Calu3 (cell line): Measurements from ENCODE around the gene NEB. TPM values are rescaled to one million over a fixed set of nuclear protein-coding genes. Genes with fewer than 3 reads are reported as not detected.
A peak's percentile ranks its signal among the peaks of the same experiment; 100 is the strongest.

Experiments used
- BruUV-seq: library from RNA; stranded (reverse); fragments of 400-500 nt; replicated peaks from 2 replicates; lab custom pipeline; 2021; lab: Mats Ljungman, UMichigan
- CTCF ChIA-PET: fragments of 300-600 bp; sonication (Branson Sonifier 250); formaldehyde crosslinking; loops from one replicate; lab custom pipeline; 2022; ENCODE audit warnings: antibody characterized with exemption; lab: Charles Lee
- DNase-seq: peaks from one replicate; pipeline ENCODE4 v3.0.0; 2022
- H3K27ac Mint-ChIP-seq: one replicate; pipeline ENCODE4 v1.8.0; 2022; ENCODE audit warnings: mixed read lengths; ENCODE audit not compliant: unreplicated experiment
- H3K27me3 Mint-ChIP-seq: one replicate; pipeline ENCODE4 v1.8.0; 2022; ENCODE audit warnings: mixed read lengths; ENCODE audit not compliant: unreplicated experiment
- H3K36me3 Mint-ChIP-seq: one replicate; pipeline ENCODE4 v1.8.0; 2022; ENCODE audit warnings: mild to moderate bottlenecking, moderate library complexity, mixed read lengths; ENCODE audit not compliant: insufficient read depth, unreplicated experiment
- H3K4me1 Mint-ChIP-seq: one replicate; pipeline ENCODE4 v1.8.0; 2022; ENCODE audit warnings: mild to moderate bottlenecking, low read depth, mixed read lengths; ENCODE audit not compliant: unreplicated experiment
- H3K4me3 Mint-ChIP-seq: one replicate; pipeline ENCODE4 v1.8.0; 2022; ENCODE audit warnings: mild to moderate bottlenecking, low read depth, moderate library complexity, mixed read lengths; ENCODE audit not compliant: unreplicated experiment
- H3K9me3 Mint-ChIP-seq: one replicate; pipeline ENCODE4 v1.8.0; 2022; ENCODE audit warnings: low read depth, mixed read lengths; ENCODE audit not compliant: unreplicated experiment
- intact Hi-C: fragments of 100-400 bp; cut with micrococcal nuclease; formaldehyde crosslinking; loops from one replicate; pipeline ENCODE4 v1.10.0; 2022; ENCODE audit not compliant: unreplicated experiment
- total RNA-seq: library from RNA; stranded (reverse); gene quantifications from 2 replicates; pipeline ENCODE4 v1.2.3, GENCODE V29; 2022
- TF ChIP-seq, protein P1 (sequence below): fragments of 200-600 bp; IDR thresholded peaks from one replicate; pipeline ENCODE4 v1.8.0; 2022; ENCODE audit warnings: antibody characterized with exemption; ENCODE audit not compliant: unreplicated experiment

NEB gene
- total RNA-seq, 1 experiment from 2014 or later = 27.5 TPM

DNA sequence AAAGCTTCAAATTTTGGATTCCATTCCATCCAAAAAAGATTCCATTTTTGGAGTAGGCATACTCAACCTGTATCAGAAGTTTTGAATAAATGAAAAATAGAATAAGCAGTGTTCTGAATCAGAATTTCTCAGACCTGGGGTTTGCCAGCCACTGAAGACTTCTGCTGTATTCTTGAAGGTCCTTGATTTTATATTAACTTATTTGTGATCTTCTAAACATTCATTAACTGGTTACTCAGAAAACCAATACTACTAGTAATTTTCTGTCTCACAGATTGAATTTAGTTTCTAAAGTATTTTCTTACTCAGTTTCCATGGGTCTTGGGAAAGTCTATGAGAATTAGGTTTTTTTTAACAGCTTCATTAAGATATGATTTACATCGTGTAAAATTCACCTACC lies 263.7 kb downstream of the NEB start:
- intact Hi-C loops = no loop called here
- H3K4me1 Mint-ChIP-seq = no peaks in the 10 kb centered on the region
- peaks cover 37% of the 10 kb centered on the region for H3K36me3 Mint-ChIP-seq
- H3K9me3 Mint-ChIP-seq = no peaks in the 10 kb centered on the region
- H3K4me3 Mint-ChIP-seq = no peak overlapping the region
- no peak overlapping the region for H3K27ac Mint-ChIP-seq
- DNase-seq = no peak
- no TSS peak for BruUV-seq
- TF ChIP-seq, protein P1, sequence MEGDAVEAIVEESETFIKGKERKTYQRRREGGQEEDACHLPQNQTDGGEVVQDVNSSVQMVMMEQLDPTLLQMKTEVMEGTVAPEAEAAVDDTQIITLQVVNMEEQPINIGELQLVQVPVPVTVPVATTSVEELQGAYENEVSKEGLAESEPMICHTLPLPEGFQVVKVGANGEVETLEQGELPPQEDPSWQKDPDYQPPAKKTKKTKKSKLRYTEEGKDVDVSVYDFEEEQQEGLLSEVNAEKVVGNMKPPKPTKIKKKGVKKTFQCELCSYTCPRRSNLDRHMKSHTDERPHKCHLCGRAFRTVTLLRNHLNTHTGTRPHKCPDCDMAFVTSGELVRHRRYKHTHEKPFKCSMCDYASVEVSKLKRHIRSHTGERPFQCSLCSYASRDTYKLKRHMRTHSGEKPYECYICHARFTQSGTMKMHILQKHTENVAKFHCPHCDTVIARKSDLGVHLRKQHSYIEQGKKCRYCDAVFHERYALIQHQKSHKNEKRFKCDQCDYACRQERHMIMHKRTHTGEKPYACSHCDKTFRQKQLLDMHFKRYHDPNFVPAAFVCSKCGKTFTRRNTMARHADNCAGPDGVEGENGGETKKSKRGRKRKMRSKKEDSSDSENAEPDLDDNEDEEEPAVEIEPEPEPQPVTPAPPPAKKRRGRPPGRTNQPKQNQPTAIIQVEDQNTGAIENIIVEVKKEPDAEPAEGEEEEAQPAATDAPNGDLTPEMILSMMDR = no peak
- H3K27me3 Mint-ChIP-seq = no peaks in the 10 kb centered on the region
- CTCF ChIA-PET = no interaction called here

- intact Hi-C loops = no loop called here
- Mint-ChIP-seq H3K36me3 (peaks cover 60% of the 10 kb centered on the region), H3K4me3 (no peak overlapping the region), H3K9me3 (no peaks in the 10 kb centered on the region), H3K4me1 (no peaks in the 10 kb centered on the region), H3K27me3 (no peaks in the 10 kb centered on the region), H3K27ac (peak overlapping the region; percentile 6)
- CTCF ChIA-PET = no interaction called here
- TF ChIP-seq, protein P1 = no peak
- BruUV-seq = no TSS peak
- DNase-seq = no peak
Observed at GRCh38 chr2:151465771-151466170, 268.5 kb downstream of the NEB start.

DNA sequence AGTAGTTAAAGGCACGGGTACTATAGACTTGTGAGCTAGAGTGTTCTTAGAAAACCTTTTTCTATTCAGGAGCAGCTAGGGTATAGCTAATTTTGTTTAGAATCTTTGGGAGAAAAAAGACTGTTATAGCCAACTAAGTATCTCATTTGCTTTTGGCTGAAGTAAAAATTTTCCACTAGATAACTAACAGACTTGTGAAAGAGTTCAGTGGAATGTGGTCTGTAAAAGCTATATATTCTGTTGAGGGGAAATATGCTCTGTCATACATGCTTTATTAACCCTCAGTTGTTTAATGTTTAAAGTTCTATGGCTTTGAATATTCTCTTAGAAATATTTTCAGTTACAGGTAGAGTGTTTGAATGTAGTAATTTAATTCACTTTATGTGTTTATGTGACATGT lies 274.9 kb downstream of the NEB start:
- BruUV-seq = no TSS peak
- Mint-ChIP-seq H3K9me3 (no peaks in the 10 kb centered on the region), H3K4me1 (no peaks in the 10 kb centered on the region), H3K27ac (no peak overlapping the region), H3K27me3 (no peaks in the 10 kb centered on the region), H3K4me3 (no peak overlapping the region), H3K36me3 (peaks cover 61% of the 10 kb centered on the region)
- CTCF ChIA-PET = no interaction called here
- DNase-seq = no peak
- TF ChIP-seq, protein P1 = no peak
- intact Hi-C loops = no loop called here

DNA sequence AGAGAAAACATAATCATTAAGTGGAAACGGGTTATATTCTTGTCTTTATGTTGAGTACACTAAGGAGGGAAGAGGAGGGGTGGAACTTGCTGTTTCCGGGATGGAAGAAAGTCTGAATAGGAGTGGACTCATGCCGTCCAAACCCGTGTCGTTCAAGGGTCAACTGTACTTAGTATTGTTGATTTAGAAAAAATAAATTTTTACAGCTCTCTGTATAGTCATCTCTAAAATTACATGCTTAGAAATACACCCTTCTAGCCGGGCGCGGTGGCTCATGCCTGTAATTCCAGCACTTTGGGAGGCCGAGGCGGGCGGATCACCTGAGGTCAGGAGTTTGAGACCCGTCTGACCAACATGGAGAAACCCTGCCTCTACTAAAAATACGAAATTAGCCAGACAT lies 295.1 kb downstream of the NEB start:
- intact Hi-C loops = no loop called here
- H3K27me3 Mint-ChIP-seq = no peaks in the 10 kb centered on the region
- H3K9me3 Mint-ChIP-seq = no peaks in the 10 kb centered on the region
- no peak for DNase-seq
- H3K4me1 Mint-ChIP-seq = no peaks in the 10 kb centered on the region
- no peak overlapping the region for H3K27ac Mint-ChIP-seq
- CTCF ChIA-PET = interaction anchor here (0.7 kb wide), 1 partner anchor 188 kb away, joined by 3 read pairs; no protein-coding TSS in a partner anchor
- no TSS peak for BruUV-seq
- TF ChIP-seq, protein P1 = no peak
- peaks cover 64% of the 10 kb centered on the region for H3K36me3 Mint-ChIP-seq
- H3K4me3 Mint-ChIP-seq = no peak overlapping the region
